GM23338 (cell line): Measurements from ENCODE around the gene RGS8. TPM values are rescaled to one million over a fixed set of nuclear protein-coding genes. Genes with fewer than 3 reads are reported as not detected.

ENCODE experiments used
- ATAC-seq: fragments of 200-7000 bp; cut with Tn5 transposase; 3 replicates; pipeline ENCODE4 v1.9.1; 2020
- DNase-seq: peaks from one replicate; pipeline ENCODE4 v3.0.0-alpha.2; 2015; ENCODE audit warnings: low spot score
- H2AFZ ChIP-seq: fragments of 200-600 bp; sonication (generic); 2 replicates; pipeline ENCODE4 v1.8.0; 2016; ENCODE audit warnings: antibody characterized with exemption, mild to moderate bottlenecking, moderate library complexity
- H3F3A ChIP-seq: fragments of 200-600 bp; sonication (generic); replicated peaks from 2 replicates; pipeline ENCODE4 v1.8.0; 2017; ENCODE audit warnings: antibody characterized with exemption, mixed run types, low read depth
- H3K27ac ChIP-seq: fragments of 200-600 bp; sonication (generic); 2 replicates; pipeline ENCODE4 v1.6.1; 2016; ENCODE audit warnings: low read depth
- H3K27me3 ChIP-seq: fragments of 200-600 bp; sonication (generic); 2 replicates; pipeline ENCODE4 v1.8.0; 2016; ENCODE audit warnings: mild to moderate bottlenecking, mixed run types, moderate library complexity; ENCODE audit not compliant: insufficient read depth
- H3K36me3 ChIP-seq: fragments of 200-600 bp; sonication (generic); 2 replicates; pipeline ENCODE4 v1.8.0; 2016; ENCODE audit warnings: mild to moderate bottlenecking; ENCODE audit not compliant: insufficient read depth
- H3K4me1 ChIP-seq: fragments of 200-600 bp; sonication (generic); 2 replicates; pipeline ENCODE4 v1.8.0; 2016; ENCODE audit warnings: mild to moderate bottlenecking, moderate library complexity; ENCODE audit not compliant: insufficient read depth
- H3K4me2 ChIP-seq: fragments of 200-600 bp; sonication (generic); 2 replicates; pipeline ENCODE4 v1.7.1; 2017; ENCODE audit warnings: mixed run types
- H3K4me3 ChIP-seq: fragments of 200-600 bp; sonication (generic); 2 replicates; pipeline ENCODE4 v1.6.1; 2016; ENCODE audit warnings: mixed run types
- H3K79me2 ChIP-seq: fragments of 200-600 bp; sonication (generic); replicated peaks from 2 replicates; pipeline ENCODE4 v1.8.0; 2017; ENCODE audit warnings: mild to moderate bottlenecking; ENCODE audit not compliant: insufficient read depth
- H3K9me2 ChIP-seq: fragments of 200-600 bp; sonication (generic); 2 replicates; pipeline ENCODE4 v1.8.0; 2017; ENCODE audit not compliant: insufficient read depth
- H4K20me1 ChIP-seq: fragments of 200-600 bp; sonication (generic); replicated peaks from 2 replicates; pipeline ENCODE4 v1.8.0; 2017; ENCODE audit warnings: mild to moderate bottlenecking; ENCODE audit not compliant: insufficient read depth
- H3K27ac Mint-ChIP-seq: 2 replicates; pipeline ENCODE4 v1.8.0; 2020; ENCODE audit warnings: inconsistent platforms, mild to moderate bottlenecking, moderate library complexity, mixed read lengths
- H3K27me3 Mint-ChIP-seq: 3 replicates; pipeline ENCODE4 v1.8.0; 2022; ENCODE audit warnings: low read depth, mild to moderate bottlenecking, moderate library complexity, mixed read lengths, inconsistent platforms; ENCODE audit not compliant: insufficient read depth, poor library complexity
- H3K36me3 Mint-ChIP-seq: 3 replicates; pipeline ENCODE4 v1.8.0; 2021; ENCODE audit warnings: low read depth, mild to moderate bottlenecking, inconsistent platforms, moderate library complexity, mixed read lengths
- H3K4me1 Mint-ChIP-seq: 3 replicates; pipeline ENCODE4 v1.8.0; 2020; ENCODE audit warnings: mild to moderate bottlenecking, inconsistent platforms, mixed read lengths
- H3K4me3 Mint-ChIP-seq: 3 replicates; pipeline ENCODE4 v1.8.0; 2021; ENCODE audit warnings: moderate library complexity, mild to moderate bottlenecking, inconsistent platforms, mixed read lengths
- H3K9me3 Mint-ChIP-seq: 3 replicates; pipeline ENCODE4 v1.8.0; 2020; ENCODE audit warnings: moderate library complexity, mild to moderate bottlenecking, inconsistent platforms, mixed read lengths
- EZH2 ChIP-seq: fragments of 200-600 bp; sonication (generic); IDR thresholded peaks from one replicate; pipeline ENCODE4 v1.8.0; 2017; ENCODE audit warnings: antibody characterized with exemption, mild to moderate bottlenecking, low read depth; ENCODE audit not compliant: unreplicated experiment
- JUNB ChIP-seq: IDR thresholded peaks from one replicate; pipeline ENCODE4 v1.6.1; 2016; ENCODE audit warnings: antibody characterized with exemption; ENCODE audit not compliant: unreplicated experiment
- NANOG ChIP-seq: IDR thresholded peaks from 2 replicates; pipeline ENCODE4 v1.6.1; 2016; ENCODE audit warnings: antibody characterized with exemption, borderline replicate concordance
- ZNF331 ChIP-seq: fragments of 250-450 bp; sonication (Bioruptor Pico); IDR thresholded peaks from 2 replicates; pipeline ENCODE4 v1.5.0; 2020; ENCODE audit warnings: low read depth, mild to moderate bottlenecking, moderate library complexity
- polyA plus RNA-seq: library from polyadenylated mRNA; unstranded; fragments of >200 nt; fragmentation: Nextera tagmentation; extraction: Ambion mirVana; gene quantifications from 2 replicates; pipeline ENCODE4 v1.2.1, GENCODE V29; 2016
- total RNA-seq: library from RNA; depleted of rRNA; stranded (reverse); fragments of >200 nt; shearing (Covaris generic); gene quantifications from 2 replicates; pipeline ENCODE4 v1.2.3, GENCODE V29; 2014
- TF ChIP-seq, protein P1 (sequence below): IDR thresholded peaks from 2 replicates; pipeline ENCODE4 v1.6.1; 2016; ENCODE audit warnings: antibody characterized with exemption
- TF ChIP-seq, protein P2 (sequence below), 2 experiments: fragments of 200-600 bp in 1 of 2; sonication (generic) in 1 of 2; conservative IDR thresholded peaks; 2 replicates each; pipeline versions ENCODE4 v1.5.1 to v1.6.1; 2016 to 2017; ENCODE audit warnings: antibody characterized with exemption in 2 of 2, low read depth in 2 of 2, mild to moderate bottlenecking in 2 of 2, moderate library complexity in 1 of 2
- TF ChIP-seq, protein P3 (sequence below): fragments of 250-450 bp; sonication (Bioruptor Pico); IDR thresholded peaks from 2 replicates; pipeline ENCODE4 v1.5.0; 2020; ENCODE audit warnings: mild to moderate bottlenecking, moderate library complexity

RGS8 gene
- total and polyA plus RNA-seq, 2 experiments from 2014 or later: 0.06 to 2.5 TPM

DNA sequence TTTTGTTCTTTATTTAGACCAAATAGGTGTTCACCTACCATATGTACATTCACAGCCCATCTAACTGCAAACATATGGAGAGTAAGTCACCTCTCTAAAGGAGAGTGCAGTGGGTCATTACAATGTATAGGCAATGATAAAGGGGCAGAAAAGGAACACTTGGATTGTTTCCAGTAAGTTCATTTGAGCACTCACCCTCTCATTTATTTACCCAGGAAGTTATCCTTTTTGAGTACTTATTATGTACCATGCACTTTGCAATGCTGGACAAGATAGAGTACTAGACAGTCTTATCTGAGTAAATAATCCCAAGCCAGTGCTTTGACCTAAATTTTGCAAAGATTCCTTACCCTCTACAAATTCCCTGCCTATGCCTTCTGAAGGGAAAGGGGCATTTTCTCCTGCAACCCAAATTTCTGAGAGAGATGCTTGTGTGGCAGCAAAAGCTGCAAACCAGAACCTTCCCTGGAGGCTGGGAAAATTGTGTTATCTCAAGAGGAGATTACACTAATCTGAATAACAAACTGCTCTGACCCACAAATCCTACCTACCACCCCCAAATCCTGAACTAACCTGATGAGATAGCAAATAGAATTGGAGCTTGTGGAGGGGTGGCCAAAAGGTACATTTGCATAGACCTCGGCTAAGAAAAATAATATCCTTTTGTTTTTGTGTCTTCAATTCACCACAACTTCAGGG, 18.6 kb upstream of the RGS8 start:
- Histone ChIP-seq H2AFZ (no peak overlapping the region), H3K36me3 (no peaks in the 10 kb centered on the region), H3K4me1 (peaks cover 47% of the 10 kb centered on the region), H3F3A (no peaks in the 10 kb centered on the region), H3K27ac (no peak overlapping the region), H4K20me1 (no peaks in the 10 kb centered on the region), H3K79me2 (no peaks in the 10 kb centered on the region), H3K4me2 (0 out of 2 replicates have a peak overlapping the region, but pooled peaks have one; percentile 13), H3K4me3 (no peak overlapping the region), H3K9me2 (no peaks in the 10 kb centered on the region), H3K27me3 (no peaks in the 10 kb centered on the region)
- peaks cover 58% of the 10 kb centered on the region for H3K4me1 Mint-ChIP-seq
- ATAC-seq: no peak
- no peak for DNase-seq
- peaks cover 6% of the 10 kb centered on the region for H3K27me3 Mint-ChIP-seq
- no peak overlapping the region for H3K4me3 Mint-ChIP-seq
- TF ChIP-seq, protein P1, sequence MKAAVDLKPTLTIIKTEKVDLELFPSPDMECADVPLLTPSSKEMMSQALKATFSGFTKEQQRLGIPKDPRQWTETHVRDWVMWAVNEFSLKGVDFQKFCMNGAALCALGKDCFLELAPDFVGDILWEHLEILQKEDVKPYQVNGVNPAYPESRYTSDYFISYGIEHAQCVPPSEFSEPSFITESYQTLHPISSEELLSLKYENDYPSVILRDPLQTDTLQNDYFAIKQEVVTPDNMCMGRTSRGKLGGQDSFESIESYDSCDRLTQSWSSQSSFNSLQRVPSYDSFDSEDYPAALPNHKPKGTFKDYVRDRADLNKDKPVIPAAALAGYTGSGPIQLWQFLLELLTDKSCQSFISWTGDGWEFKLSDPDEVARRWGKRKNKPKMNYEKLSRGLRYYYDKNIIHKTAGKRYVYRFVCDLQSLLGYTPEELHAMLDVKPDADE: no peak
- TF ChIP-seq JUNB: no peak
- TF ChIP-seq ZNF331: no peak
- no peak for TF ChIP-seq EZH2
- H3K9me3 Mint-ChIP-seq: no peaks in the 10 kb centered on the region
- H3K27ac Mint-ChIP-seq: no peak overlapping the region
- H3K36me3 Mint-ChIP-seq: no peaks in the 10 kb centered on the region

DNA sequence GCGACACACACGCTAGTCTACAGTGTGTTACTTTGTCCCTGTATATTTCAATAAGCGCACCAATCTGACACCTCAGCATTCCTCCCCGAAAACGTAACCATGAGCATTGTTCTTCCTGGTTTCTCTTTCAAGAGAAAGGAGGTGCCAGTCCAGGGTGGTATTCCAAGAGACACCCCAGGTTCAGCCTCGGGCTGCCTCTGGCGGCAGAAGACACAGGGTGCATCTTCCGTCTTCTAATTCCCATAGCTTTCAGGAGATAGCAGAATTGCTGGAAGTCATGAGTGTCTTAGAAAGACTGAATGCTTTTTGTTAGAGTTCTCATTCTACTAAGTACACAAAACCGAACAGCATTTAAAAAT, 15.9 kb upstream of the RGS8 start:
- no peaks in the 10 kb centered on the region for H3K36me3 ChIP-seq
- H3K79me2 ChIP-seq: no peaks in the 10 kb centered on the region
- Mint-ChIP-seq H3K4me3 (peak overlapping the region; percentile 64), H3K27ac (peak overlapping the region; percentile 3; the same call in 1 of the 2 replicates), H3K27me3 (peaks cover 5% of the 10 kb centered on the region), H3K4me1 (peaks cover 69% of the 10 kb centered on the region), H3K9me3 (no peaks in the 10 kb centered on the region), H3K36me3 (no peaks in the 10 kb centered on the region)
- no peaks in the 10 kb centered on the region for H4K20me1 ChIP-seq
- no peaks in the 10 kb centered on the region for H3K9me2 ChIP-seq
- H3K27me3 ChIP-seq: no peaks in the 10 kb centered on the region
- peak overlapping the region; percentile 69 for H3K4me2 ChIP-seq
- DNase-seq (peak; percentile 54), ATAC-seq (peak; percentile 33)
- H3F3A ChIP-seq: no peaks in the 10 kb centered on the region
- peaks cover 56% of the 10 kb centered on the region for H3K4me1 ChIP-seq
- H3K27ac ChIP-seq: no peak overlapping the region
- peak overlapping the region; percentile 74; the same call in 1 of the 2 replicates for H2AFZ ChIP-seq
- H3K4me3 ChIP-seq: peak overlapping the region; percentile 43
- TF ChIP-seq NANOG: no peak
- TF ChIP-seq, protein P2, sequence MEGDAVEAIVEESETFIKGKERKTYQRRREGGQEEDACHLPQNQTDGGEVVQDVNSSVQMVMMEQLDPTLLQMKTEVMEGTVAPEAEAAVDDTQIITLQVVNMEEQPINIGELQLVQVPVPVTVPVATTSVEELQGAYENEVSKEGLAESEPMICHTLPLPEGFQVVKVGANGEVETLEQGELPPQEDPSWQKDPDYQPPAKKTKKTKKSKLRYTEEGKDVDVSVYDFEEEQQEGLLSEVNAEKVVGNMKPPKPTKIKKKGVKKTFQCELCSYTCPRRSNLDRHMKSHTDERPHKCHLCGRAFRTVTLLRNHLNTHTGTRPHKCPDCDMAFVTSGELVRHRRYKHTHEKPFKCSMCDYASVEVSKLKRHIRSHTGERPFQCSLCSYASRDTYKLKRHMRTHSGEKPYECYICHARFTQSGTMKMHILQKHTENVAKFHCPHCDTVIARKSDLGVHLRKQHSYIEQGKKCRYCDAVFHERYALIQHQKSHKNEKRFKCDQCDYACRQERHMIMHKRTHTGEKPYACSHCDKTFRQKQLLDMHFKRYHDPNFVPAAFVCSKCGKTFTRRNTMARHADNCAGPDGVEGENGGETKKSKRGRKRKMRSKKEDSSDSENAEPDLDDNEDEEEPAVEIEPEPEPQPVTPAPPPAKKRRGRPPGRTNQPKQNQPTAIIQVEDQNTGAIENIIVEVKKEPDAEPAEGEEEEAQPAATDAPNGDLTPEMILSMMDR (conservative IDR thresholded peaks at IDR 0.05; ENCODE audit: low read depth in 2 of 2): peak; percentile 31 to 54
- TF ChIP-seq, protein P3, sequence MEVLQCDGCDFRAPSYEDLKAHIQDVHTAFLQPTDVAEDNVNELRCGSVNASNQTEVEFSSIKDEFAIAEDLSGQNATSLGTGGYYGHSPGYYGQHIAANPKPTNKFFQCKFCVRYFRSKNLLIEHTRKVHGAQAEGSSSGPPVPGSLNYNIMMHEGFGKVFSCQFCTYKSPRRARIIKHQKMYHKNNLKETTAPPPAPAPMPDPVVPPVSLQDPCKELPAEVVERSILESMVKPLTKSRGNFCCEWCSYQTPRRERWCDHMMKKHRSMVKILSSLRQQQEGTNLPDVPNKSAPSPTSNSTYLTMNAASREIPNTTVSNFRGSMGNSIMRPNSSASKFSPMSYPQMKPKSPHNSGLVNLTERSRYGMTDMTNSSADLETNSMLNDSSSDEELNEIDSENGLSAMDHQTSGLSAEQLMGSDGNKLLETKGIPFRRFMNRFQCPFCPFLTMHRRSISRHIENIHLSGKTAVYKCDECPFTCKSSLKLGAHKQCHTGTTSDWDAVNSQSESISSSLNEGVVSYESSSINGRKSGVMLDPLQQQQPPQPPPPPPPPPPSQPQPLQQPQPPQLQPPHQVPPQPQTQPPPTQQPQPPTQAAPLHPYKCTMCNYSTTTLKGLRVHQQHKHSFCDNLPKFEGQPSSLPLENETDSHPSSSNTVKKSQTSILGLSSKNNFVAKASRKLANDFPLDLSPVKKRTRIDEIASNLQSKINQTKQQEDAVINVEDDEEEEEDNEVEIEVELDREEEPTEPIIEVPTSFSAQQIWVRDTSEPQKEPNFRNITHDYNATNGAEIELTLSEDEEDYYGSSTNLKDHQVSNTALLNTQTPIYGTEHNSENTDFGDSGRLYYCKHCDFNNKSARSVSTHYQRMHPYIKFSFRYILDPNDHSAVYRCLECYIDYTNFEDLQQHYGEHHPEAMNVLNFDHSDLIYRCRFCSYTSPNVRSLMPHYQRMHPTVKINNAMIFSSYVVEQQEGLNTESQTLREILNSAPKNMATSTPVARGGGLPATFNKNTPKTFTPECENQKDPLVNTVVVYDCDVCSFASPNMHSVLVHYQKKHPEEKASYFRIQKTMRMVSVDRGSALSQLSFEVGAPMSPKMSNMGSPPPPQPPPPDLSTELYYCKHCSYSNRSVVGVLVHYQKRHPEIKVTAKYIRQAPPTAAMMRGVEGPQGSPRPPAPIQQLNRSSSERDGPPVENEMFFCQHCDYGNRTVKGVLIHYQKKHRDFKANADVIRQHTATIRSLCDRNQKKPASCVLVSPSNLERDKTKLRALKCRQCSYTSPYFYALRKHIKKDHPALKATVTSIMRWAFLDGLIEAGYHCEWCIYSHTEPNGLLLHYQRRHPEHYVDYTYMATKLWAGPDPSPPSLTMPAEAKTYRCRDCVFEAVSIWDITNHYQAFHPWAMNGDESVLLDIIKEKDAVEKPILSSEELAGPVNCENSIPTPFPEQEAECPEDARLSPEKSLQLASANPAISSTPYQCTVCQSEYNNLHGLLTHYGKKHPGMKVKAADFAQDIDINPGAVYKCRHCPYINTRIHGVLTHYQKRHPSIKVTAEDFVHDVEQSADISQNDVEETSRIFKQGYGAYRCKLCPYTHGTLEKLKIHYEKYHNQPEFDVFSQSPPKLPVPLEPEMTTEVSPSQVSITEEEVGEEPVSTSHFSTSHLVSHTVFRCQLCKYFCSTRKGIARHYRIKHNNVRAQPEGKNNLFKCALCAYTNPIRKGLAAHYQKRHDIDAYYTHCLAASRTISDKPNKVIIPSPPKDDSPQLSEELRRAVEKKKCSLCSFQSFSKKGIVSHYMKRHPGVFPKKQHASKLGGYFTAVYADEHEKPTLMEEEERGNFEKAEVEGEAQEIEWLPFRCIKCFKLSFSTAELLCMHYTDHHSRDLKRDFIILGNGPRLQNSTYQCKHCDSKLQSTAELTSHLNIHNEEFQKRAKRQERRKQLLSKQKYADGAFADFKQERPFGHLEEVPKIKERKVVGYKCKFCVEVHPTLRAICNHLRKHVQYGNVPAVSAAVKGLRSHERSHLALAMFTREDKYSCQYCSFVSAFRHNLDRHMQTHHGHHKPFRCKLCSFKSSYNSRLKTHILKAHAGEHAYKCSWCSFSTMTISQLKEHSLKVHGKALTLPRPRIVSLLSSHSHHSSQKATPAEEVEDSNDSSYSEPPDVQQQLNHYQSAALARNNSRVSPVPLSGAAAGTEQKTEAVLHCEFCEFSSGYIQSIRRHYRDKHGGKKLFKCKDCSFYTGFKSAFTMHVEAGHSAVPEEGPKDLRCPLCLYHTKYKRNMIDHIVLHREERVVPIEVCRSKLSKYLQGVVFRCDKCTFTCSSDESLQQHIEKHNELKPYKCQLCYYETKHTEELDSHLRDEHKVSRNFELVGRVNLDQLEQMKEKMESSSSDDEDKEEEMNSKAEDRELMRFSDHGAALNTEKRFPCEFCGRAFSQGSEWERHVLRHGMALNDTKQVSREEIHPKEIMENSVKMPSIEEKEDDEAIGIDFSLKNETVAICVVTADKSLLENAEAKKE (CRISPR knock-in tag): 0 out of 2 replicates have a peak, but pooled peaks have one; percentile 8
